LNCaP clone FGC (cell line): ENCODE results near the gene POLR3K.
A peak's percentile ranks its signal among the peaks of the same experiment; 100 is the strongest.
"Not testable (repeated sequence)": the region's sequence is repeated elsewhere in the genome, so short reads cannot be mapped to it uniquely, and the experiment has no call there.

ENCODE experiments used
- DNase-seq: peaks from one replicate; pipeline ENCODE4 v3.0.0-alpha.2; 2011; ENCODE audit warnings: low read depth
- H3K4me3 ChIP-seq: 2 replicates; pipeline ENCODE4 v1.5.1; 2011; ENCODE audit warnings: mild to moderate bottlenecking, low read depth, low read length, control low read depth
- CTCF ChIP-seq: IDR thresholded peaks from 2 replicates; pipeline ENCODE4 v1.5.1; 2012; ENCODE audit warnings: mild to moderate bottlenecking; ENCODE audit not compliant: control insufficient read depth, insufficient read depth; ENCODE audit errors: extremely low read depth

POLR3K gene

GRCh38 chr16:35011-35677 lies 18.3 kb downstream of the POLR3K start:
- no peak overlapping the region for H3K4me3 ChIP-seq
- TF ChIP-seq CTCF: no peak
- no peak for DNase-seq

GRCh38 chr16:34648-34987 lies 18.8 kb downstream of the POLR3K start:
- no peak for DNase-seq
- TF ChIP-seq CTCF: no peak
- H3K4me3 ChIP-seq: no peak overlapping the region

GRCh38 chr16:33877-34647 lies 19.3 kb downstream of the POLR3K start:
- no peak for TF ChIP-seq CTCF
- H3K4me3 ChIP-seq: no peak overlapping the region
- DNase-seq: no peak

GRCh38 chr16:33154-33876 lies 20.1 kb downstream of the POLR3K start:
- DNase-seq, H3K4me3 ChIP-seq: not testable (repeated sequence)

GRCh38 chr16:30627-31026 lies 22.8 kb downstream of the POLR3K start:
- DNase-seq, H3K4me3 ChIP-seq: not testable (repeated sequence)

GRCh38 chr16:25926-26348 lies 27.5 kb downstream of the POLR3K start:
- not testable (repeated sequence) for DNase-seq, H3K4me3 ChIP-seq

- H3K4me3 ChIP-seq, DNase-seq: not testable (repeated sequence)
These were observed 29.3 kb downstream of the POLR3K start for GRCh38 chr16:24151-24550.

GRCh38 chr16:20886-21285 lies 32.5 kb downstream of the POLR3K start:
- H3K4me3 ChIP-seq, DNase-seq: not testable (repeated sequence)

GRCh38 chr16:17062-17765 lies 36.2 kb downstream of the POLR3K start:
- DNase-seq: not testable (repeated sequence)

GRCh38 chr16:10772-11171 lies 42.6 kb downstream of the POLR3K start:
- not testable (repeated sequence) for DNase-seq, H3K4me3 ChIP-seq
- TF ChIP-seq CTCF: peak; percentile 69

More at GRCh38 chr16:17062-17765, 36.2 kb downstream of the POLR3K start:
- not testable (repeated sequence) for H3K4me3 ChIP-seq
